HG03460 (cell line): ENCODE results near the gene FAM184A.
"Not testable (repeated sequence)": the region's sequence is repeated elsewhere in the genome, so short reads cannot be mapped to it uniquely, and the experiment has no call there.

Source experiments
- ATAC-seq: cut with Tn5 transposase; IDR thresholded peaks from one replicate; pipeline ENCODE4 v1.9.1; 2021; ENCODE audit not compliant: unreplicated experiment

FAM184A gene, protein sequence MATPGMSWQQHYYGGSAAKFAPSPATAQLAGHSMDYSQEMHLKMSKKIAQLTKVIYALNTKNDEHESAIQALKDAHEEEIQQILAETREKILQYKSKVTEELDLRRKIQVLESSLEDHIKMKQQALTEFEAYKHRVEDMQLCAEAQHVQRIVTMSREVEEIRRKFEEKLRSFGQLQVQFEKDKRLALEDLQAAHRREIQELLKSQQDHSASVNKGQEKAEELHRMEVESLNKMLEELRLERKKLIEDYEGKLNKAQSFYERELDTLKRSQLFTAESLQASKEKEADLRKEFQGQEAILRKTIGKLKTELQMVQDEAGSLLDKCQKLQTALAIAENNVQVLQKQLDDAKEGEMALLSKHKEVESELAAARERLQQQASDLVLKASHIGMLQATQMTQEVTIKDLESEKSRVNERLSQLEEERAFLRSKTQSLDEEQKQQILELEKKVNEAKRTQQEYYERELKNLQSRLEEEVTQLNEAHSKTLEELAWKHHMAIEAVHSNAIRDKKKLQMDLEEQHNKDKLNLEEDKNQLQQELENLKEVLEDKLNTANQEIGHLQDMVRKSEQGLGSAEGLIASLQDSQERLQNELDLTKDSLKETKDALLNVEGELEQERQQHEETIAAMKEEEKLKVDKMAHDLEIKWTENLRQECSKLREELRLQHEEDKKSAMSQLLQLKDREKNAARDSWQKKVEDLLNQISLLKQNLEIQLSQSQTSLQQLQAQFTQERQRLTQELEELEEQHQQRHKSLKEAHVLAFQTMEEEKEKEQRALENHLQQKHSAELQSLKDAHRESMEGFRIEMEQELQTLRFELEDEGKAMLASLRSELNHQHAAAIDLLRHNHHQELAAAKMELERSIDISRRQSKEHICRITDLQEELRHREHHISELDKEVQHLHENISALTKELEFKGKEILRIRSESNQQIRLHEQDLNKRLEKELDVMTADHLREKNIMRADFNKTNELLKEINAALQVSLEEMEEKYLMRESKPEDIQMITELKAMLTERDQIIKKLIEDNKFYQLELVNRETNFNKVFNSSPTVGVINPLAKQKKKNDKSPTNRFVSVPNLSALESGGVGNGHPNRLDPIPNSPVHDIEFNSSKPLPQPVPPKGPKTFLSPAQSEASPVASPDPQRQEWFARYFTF

DNA sequence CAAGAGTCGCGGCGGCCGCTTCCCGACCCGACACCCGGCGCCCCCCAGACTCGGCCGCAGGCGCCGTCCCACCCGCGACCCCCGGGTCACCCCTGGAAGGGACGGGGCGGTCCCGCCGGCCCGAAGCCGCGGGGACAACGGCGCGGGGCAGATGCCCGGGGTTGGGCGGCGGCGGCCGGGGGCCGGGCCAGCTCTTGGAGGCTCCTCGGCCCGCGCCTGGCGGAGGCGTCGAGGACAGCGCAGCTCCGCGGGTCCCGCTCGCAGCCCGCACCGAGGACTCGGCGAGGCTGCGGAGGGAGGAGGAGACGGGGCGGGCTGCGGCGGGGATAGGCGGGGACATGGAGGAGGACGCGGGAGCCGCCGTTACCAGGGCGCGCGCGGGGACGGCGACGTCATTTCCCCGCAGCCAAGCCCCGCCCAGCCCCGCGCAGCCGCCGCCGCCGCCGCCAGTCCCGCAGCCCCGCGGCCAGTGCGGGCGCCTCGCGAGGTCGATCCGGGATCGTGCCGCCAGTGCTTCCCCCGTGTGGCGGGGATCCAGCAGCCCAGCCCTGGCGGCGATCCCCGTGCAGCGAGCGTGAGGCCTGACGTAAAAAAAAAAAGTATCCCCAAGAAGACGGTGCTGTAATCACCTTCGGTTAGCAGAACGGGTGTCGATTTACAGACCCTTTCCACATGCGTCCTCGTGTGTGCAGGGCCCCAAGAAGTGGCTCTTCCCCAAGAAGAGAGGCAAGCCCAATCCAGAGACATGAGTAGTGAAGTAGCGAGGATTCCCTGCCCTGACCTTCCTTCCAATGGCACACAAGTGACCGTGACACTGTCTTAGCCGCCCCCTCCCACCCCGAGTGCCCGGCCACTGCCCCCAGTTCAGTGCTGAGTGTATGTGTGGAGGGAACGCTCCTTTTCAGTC, at the start of gene FAM184A:
TSS of gene FAM184A (minus strand) at position 289 of the 907 bp plus-strand sequence. CDS start 365 bp downstream, outside the sequence.
- ATAC-seq = peak; percentile 59

- no peak for ATAC-seq
Measured at GRCh38 chr6:119127627-119128026, 49.2 kb upstream of the FAM184A start.

GRCh38 chr6:119126826-119127225, 48.4 kb upstream of the FAM184A start:
- no peak for ATAC-seq

DNA sequence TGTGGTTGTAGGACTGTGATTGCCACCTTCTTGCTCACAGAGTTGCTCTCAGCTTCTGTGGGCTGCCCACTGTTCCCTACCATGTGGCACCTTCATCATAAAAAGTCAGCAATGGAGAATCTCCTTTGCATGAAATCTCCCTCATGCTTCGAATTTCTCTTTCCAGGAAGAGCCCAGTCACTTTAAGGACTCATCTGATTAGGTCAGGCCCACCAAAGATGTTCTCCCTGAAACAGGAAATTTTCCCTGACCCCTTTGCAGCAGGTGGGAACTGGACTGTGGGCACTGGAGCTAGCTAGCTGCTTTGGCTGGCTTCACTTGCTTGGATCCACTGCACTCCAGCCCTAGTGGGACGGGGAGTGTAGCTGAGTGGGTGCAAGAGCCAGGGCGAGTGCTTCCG, 47.7 kb upstream of the FAM184A start:
- ATAC-seq = no peak

DNA sequence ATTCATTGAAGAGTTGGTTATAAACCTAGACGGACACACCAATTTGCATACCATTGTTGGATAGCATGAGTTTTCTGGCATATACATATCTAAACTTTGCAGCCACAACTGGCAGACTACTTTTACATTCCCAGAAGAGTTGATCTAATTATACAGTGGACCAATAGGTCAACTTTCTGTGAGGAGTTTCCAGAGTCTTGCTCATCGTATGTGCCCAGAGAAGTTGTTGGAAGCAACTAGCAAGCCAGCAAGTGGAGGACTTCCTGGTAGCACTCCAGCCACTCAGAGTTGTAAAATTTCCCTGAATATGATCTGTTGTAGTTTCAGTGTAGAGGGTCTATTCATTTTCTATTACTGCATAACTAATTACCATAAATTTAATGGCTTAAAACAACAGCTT, 47.1 kb upstream of the FAM184A start:
- ATAC-seq = no peak

- no peak for ATAC-seq
Measured at GRCh38 chr6:119124079-119124824, 45.8 kb upstream of the FAM184A start.

DNA sequence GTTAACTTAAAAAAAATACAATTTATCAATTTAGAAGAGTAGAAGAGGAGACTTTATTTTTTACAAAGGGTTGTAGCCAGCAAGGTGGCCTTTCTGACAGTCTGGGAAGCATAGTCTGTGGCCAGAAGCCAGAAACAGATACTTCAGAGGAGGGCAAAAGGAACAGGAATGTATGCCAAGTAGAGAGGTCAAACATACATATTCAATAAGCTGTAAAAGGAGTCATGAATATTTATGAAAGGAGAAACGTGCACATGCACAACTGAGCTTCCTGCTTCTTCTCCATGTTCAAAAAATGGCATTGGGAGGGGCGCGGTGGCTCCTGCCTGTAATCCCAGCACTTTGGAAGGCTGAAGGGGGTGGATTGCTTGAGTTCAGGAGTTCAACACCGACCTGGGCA, 43.9 kb upstream of the FAM184A start:
- no peak for ATAC-seq

- no peak for ATAC-seq
Measured at GRCh38 chr6:119121367-119121766, 42.9 kb upstream of the FAM184A start.

DNA sequence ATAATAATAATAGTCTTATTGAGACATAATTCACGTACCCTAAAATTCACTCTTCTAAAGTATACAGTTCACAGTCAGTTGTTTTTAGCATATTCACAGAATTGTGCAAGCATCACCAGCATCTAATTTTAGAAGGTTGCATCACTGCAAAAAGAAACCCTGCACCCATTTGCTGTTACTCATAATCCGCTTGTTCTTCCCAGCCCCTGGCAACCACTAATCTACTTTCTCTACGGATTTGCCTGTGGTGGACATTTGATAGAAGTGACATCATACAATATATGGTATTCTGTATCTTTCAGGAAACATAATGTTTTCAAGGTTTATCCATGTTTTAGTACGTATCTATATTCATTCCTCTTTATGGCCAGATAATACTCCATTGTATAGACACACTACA, 41.5 kb upstream of the FAM184A start:
- no peak for ATAC-seq

GRCh38 chr6:119119062-119119461, 40.6 kb upstream of the FAM184A start:
- not testable (repeated sequence) for ATAC-seq

- no peak for ATAC-seq
Measured at GRCh38 chr6:119116712-119117281, 38.3 kb upstream of the FAM184A start.

- ATAC-seq = no peak
Measured at GRCh38 chr6:119113961-119114360, 35.5 kb upstream of the FAM184A start.

DNA sequence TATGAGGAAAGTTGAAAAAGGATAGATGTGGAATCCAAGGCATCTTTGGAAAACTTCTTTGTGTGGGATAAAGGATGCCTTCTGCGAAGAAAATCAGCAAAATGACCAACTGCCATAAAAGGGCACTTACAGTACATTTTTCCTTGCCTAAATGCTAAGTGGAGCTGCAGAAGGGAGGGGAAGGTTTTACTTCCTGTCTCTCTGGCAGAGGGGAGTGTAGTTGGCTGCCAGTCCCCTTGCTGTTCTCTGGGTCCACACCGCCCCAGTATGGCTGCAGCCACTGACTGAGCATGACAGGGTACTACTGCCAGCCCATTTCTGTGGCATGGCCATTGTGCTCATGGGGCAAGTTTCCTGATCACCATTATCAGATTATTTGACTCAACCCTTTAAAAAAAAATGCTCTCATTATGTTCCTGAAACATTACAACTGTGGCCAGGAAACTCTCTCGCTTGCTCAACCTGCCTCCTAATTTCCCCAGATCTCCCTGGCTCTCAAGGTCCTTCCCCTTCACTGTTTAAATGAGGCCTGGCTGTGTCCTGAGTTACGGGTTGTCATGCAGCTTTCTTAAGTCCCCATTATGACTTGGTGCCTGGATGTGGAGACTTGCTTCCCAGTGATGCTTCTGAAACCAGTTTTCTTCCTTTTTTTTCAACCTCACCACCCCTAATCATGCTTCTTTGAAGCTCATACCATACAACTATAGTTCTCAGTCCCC, 34.5 kb upstream of the FAM184A start:
- ATAC-seq = no peak

DNA sequence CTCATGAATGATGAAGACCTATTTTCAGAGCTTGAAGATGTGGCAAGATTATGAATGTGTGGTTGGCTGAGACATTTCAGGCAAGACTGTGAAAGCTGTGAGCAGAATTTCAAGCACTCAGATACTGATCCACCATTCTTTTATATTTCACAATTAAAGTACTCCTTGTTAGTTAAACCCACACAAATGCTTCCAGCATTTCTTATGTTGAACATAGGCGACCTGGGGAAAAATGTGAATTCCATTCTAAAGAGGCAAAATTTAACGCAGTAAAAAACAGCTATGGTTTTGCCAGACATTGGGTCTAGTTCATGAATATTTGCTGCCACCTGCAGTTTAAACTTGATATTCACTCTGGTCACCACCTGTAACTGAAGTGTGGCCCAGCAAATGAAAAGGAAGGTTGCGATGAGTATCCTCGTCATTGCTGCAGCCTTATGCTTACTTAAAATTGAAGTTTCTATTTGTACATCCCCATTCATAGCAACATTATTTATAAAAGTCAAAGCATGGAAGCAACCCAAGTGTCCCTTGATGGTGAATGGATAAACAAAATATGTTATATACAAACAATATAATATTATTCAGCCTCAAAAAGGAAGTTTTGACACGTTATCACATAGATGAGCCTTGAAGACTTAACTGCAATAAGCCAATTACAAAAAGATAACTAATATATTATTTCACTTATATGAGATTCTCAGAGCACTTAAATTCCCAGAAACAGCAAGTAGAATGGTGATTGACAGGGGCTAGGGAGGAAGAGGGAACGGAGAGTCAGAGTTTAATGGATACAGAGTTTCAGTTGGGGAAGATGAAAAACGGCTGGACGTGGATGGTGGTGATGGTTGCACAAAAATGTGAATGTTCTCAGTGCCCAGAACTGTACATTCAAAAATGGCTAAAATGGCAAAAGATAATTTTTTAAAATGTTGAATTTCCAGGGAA, 32.4 kb upstream of the FAM184A start:
- peak; percentile 84 for ATAC-seq

GRCh38 chr6:119109654-119110325, 31.3 kb upstream of the FAM184A start:
- ATAC-seq = no peak

- no peak for ATAC-seq
Measured at GRCh38 chr6:119108076-119108475, 29.6 kb upstream of the FAM184A start.

- ATAC-seq = no peak
Measured at GRCh38 chr6:119105282-119105681, 26.8 kb upstream of the FAM184A start.
